OCI-M1 (cell line): ENCODE results near the gene SLC19A2.
"Not testable (repeated sequence)": the region's sequence is repeated elsewhere in the genome, so short reads cannot be mapped to it uniquely, and the experiment has no call there.

ENCODE experiments used
- DNase-seq: peaks from one replicate; lab custom pipeline; 2025; lab: John Stamatoyannopoulos, UW

Gene SLC19A2

GRCh38 chr1:169508432-169509338, 22.9 kb upstream of the SLC19A2 start:
- peak; percentile 70 for DNase-seq

GRCh38 chr1:169507413-169507812, 21.7 kb upstream of the SLC19A2 start:
- no peak for DNase-seq

GRCh38 chr1:169503601-169504000, 17.9 kb upstream of the SLC19A2 start:
- not testable (repeated sequence) for DNase-seq

GRCh38 chr1:169499807-169500206, 14.1 kb upstream of the SLC19A2 start:
- DNase-seq, result no peak

- DNase-seq, result no peak
Measured at GRCh38 chr1:169497317-169497716, 11.6 kb upstream of the SLC19A2 start.

GRCh38 chr1:169495916-169496315, 10.2 kb upstream of the SLC19A2 start:
- DNase-seq, result no peak

GRCh38 chr1:169495046-169495775, 9.5 kb upstream of the SLC19A2 start:
- no peak for DNase-seq

GRCh38 chr1:169494343-169494742, 8.6 kb upstream of the SLC19A2 start:
- DNase-seq, result no peak

- no peak for DNase-seq
Measured at GRCh38 chr1:169493251-169493650, 7.5 kb upstream of the SLC19A2 start.

- no peak for DNase-seq
Measured at GRCh38 chr1:169491845-169492281, 6.1 kb upstream of the SLC19A2 start.

GRCh38 chr1:169488157-169488556, 2.4 kb upstream of the SLC19A2 start:
- no peak for DNase-seq

GRCh38 chr1:169487561-169487960, 1.8 kb upstream of the SLC19A2 start:
- DNase-seq, result no peak

GRCh38 chr1:169487133-169487532, 1.4 kb upstream of the SLC19A2 start:
- no peak for DNase-seq

- peak; percentile 58 for DNase-seq
Measured at GRCh38 chr1:169486281-169487051, 722 bp upstream of the SLC19A2 start.

- peak; percentile 68 for DNase-seq
Measured at GRCh38 chr1:169484683-169485430, 887 bp downstream of the SLC19A2 start.

GRCh38 chr1:169484101-169484500, 1.6 kb downstream of the SLC19A2 start:
- peak; percentile 74 for DNase-seq

GRCh38 chr1:169483500-169483966, 2.2 kb downstream of the SLC19A2 start:
- DNase-seq, result peak; percentile 90

GRCh38 chr1:169479363-169480066, 6.2 kb downstream of the SLC19A2 start:
- no peak for DNase-seq

GRCh38 chr1:169478094-169478672, 7.6 kb downstream of the SLC19A2 start:
- DNase-seq, result no peak

- no peak for DNase-seq
Measured at GRCh38 chr1:169475806-169476387, 9.8 kb downstream of the SLC19A2 start.
